GM10248 (cell line): ENCODE measurements around the gene EDAR.

Experiments used
- CTCF ChIA-PET: fragments of 300-600 bp; sonication (Branson Sonifier 250); formaldehyde crosslinking; extraction: SDS; loops from one replicate; lab custom pipeline; 2021; ENCODE audit warnings: antibody characterized with exemption; lab: Yijun Ruan, JAX
- POLR2A ChIA-PET: fragments of 350-650 bp; sonication (Branson Sonifier 250); formaldehyde crosslinking; extraction: SDS; loops from one replicate; lab custom pipeline; 2020; ENCODE audit warnings: antibody characterized with exemption; lab: Yijun Ruan, JAX
- DNase-seq: peaks from one replicate; pipeline ENCODE4 v3.0.0; 2012; ENCODE audit errors: extremely low spot score
- TF ChIP-seq, protein P1 (sequence below): IDR thresholded peaks from 2 replicates; pipeline ENCODE4 v1.5.1; 2012; ENCODE audit warnings: mild to moderate bottlenecking, low read depth; ENCODE audit errors: extremely low read depth, missing control alignments, control extremely low read depth

Gene EDAR

DNA sequence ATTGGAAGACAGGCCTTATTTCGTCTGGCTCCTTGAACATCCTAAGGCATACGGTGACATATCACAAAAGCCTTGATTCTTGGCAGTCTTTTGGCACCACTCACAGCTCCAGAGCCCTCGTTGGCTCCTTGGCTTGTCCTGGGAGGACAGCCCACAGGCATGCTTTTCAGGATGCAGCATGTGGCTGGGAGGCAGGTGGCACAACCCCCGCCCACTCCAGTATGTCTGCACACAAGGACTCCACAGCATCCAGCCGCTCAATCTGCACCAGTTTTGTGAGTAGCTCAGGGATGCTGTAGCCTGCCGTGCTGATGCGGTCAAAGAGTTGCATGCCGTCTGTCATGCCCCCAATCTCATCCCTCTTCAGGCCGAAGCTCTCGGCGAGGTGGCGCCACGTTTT lies 92.3 kb downstream of the EDAR start:
- POLR2A ChIA-PET, result no interaction called here
- TF ChIP-seq, protein P1, sequence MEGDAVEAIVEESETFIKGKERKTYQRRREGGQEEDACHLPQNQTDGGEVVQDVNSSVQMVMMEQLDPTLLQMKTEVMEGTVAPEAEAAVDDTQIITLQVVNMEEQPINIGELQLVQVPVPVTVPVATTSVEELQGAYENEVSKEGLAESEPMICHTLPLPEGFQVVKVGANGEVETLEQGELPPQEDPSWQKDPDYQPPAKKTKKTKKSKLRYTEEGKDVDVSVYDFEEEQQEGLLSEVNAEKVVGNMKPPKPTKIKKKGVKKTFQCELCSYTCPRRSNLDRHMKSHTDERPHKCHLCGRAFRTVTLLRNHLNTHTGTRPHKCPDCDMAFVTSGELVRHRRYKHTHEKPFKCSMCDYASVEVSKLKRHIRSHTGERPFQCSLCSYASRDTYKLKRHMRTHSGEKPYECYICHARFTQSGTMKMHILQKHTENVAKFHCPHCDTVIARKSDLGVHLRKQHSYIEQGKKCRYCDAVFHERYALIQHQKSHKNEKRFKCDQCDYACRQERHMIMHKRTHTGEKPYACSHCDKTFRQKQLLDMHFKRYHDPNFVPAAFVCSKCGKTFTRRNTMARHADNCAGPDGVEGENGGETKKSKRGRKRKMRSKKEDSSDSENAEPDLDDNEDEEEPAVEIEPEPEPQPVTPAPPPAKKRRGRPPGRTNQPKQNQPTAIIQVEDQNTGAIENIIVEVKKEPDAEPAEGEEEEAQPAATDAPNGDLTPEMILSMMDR, result no peak
- CTCF ChIA-PET, result no interaction called here
- no peak for DNase-seq

DNA sequence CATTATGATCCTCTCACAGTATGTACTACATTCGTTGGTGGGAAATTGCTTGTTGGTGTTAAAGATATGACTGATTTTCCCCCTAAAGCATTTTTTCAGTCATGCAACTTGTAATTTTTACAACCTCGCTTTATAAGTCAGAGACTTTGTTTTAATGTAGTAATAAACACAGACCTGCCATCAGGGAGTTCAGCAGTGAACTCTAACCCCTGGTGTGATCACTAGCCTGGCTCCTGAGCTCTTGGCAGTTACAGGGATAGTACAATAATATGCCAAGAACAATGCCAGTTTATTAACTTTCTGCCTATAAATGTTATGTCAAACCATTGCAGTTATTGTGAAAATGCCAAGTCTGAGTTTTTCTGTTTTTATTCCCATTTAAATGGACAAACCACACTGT lies 93.8 kb downstream of the EDAR start:
- CTCF ChIA-PET, result interaction anchor here (0.7 to 1.6 kb wide), 4 partner anchors 20 to 615 kb away, joined by 3 to 4 read pairs (median 3); no protein-coding TSS in a partner anchor
- TF ChIP-seq, protein P1, result no peak
- POLR2A ChIA-PET, result no interaction called here
- no peak for DNase-seq

DNA sequence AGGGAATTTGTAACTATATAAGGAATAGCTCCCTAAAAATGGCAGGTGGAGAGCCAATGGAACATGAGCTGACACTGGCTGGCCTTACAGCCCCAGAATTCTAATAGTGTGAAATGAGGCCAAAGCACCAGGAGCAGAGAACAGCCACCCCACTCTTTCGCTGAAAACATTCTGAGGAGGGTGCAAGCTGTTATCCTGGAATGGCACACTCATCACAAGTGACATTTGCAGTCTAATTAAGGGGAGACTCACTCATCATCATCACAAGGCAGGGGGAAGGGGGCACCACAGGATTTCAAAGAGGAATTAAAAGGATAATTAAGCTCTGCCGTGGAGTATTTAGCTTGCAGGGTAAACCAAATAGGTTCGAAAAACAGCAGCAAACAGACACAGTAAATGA lies 94.3 kb downstream of the EDAR start:
- TF ChIP-seq, protein P1, result no peak
- CTCF ChIA-PET, result interaction anchor here (0.7 to 1.6 kb wide), 6 partner anchors 12 to 616 kb away, joined by 3 to 4 read pairs (median 3); no protein-coding TSS in a partner anchor
- POLR2A ChIA-PET, result no interaction called here
- DNase-seq, result no peak

DNA sequence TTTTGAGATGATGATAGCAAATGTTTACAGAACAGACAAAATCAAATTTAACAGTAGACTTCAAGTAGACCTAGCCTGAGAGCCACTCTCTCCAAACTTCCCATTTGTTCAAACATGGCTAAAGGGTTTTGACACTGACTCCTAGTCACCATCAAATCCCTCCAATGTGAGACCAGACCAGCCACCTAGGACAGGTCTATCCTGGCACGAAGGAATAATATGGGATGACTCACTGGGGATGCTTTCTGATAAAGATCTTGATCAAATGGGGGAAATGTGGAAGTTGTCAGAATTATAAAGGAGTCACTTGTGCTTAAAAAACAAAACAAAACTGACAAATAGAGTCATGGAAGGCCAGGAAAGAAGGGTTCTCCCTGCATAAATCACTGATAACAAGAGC lies 95.7 kb downstream of the EDAR start:
- no peak for DNase-seq
- ChIA-PET CTCF (no interaction called here), POLR2A (no interaction called here)
- TF ChIP-seq, protein P1, result no peak

DNA sequence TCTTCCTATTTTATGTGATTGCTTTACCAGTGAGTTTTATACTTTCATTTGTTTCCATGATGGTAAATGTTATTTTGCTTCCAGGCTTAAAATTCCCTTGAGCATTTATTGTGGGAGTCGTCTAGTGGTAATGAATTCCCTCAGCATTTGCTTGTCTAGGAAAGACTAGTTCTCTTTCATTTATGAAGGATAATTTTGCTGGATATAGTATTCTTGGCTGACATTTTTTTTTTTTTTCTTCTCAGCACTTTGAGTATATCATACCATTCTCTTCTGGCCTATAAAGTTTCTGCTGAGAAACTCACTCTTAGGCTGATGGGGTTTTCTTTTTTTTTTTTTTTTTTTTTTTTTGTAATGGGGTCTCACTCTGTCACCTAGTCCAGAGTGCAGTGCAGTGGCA lies 99.1 kb downstream of the EDAR start:
- TF ChIP-seq, protein P1, result no peak
- ChIA-PET POLR2A (no interaction called here), CTCF (no interaction called here)
- DNase-seq, result no peak

DNA sequence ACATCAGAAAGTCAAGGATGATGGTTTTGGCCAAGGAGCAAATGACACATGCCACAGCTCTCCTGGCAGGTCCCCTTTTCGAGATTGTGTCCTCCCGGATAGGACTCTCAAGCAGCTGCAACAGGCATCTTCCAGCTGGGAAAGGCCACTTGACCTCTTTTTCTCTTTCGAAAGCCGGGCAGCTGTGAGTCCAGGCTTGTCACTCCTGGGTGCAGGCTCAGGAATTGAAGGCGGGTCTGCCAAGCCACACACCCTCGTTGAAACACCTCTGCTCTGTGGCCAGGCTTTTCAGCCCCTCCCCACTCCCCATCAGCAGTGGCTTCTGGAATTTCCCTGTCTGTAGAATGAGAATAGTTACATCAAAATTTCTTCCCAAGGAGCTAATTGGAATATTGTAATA lies 104.4 kb downstream of the EDAR start:
- POLR2A ChIA-PET, result no interaction called here
- CTCF ChIA-PET, result interaction anchor here (1.1 to 1.5 kb wide), 2 partner anchors 10 to 11 kb away, joined by 3 read pairs; no protein-coding TSS in a partner anchor
- TF ChIP-seq, protein P1, result no peak
- no peak for DNase-seq

DNA sequence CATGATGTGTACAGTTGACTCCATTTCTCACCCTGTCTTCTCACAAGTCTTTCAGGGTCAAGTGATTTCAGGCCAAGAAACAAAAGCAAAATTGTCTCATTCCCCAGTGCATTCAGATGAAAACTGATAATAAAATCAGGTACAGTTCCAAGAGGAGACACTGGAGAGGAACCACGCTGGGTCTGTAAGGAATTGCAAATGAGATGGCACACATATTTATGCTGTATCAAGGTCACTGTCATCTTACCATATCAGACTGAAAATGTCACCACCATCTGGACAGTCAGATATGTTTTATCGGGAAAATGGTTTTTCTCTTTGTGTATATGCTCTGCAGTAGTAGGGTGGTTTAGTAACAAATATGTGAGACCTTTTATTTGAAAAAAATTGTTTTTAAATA lies 110.7 kb downstream of the EDAR start:
- ChIA-PET POLR2A (no interaction called here), CTCF (no interaction called here)
- TF ChIP-seq, protein P1, result no peak
- DNase-seq, result no peak
